HL-60/S4 treated with phorbol 12-myristate 13-acetate at 8.2 ng/mL for 4 days and 3 days (cell line): ENCODE results near the gene VCPKMT.

ENCODE experiments used
- in situ Hi-C: fragments of 300-500 bp; cut with MboI; formaldehyde crosslinking; loops from 2 replicates; pipeline ENCODE4 v1.15.0; 2022; ENCODE audit warnings: low sequenced_read_pairs

VCPKMT gene

GRCh38 chr14:50116181-50116956 is at the start of gene VCPKMT:
Gene VCPKMT (minus strand): TSS chr14:50116572. CDS start chr14:50116552, 20 bp downstream.
- in situ Hi-C loops = loop anchor here (25.0 kb wide), 1 partner anchor 254 kb away; the partner anchor contains the start of gene NEMF

DNA sequence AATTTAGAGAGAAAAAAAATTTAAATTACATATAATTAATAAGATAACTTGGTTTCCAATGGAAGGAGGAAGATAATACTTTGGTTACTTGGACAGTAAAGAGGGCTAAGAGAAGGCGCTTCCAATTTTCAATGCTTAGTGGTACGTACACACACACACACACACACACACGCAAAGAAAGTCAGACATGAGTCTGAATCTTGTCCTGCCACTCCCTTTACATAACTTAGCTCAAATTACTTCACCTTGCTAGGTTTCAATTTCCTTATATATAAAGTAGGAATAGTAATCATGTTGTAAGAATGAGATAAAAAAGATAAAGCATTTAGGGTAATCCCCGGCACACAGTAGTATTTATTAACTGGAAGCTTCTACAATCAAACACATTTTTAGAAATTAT is 39.7 kb upstream of the VCPKMT start:
- in situ Hi-C loops = no loop called here

- in situ Hi-C loops = no loop called here
Observed at GRCh38 chr14:50148799-50149198, 32.4 kb upstream of the VCPKMT start.

DNA sequence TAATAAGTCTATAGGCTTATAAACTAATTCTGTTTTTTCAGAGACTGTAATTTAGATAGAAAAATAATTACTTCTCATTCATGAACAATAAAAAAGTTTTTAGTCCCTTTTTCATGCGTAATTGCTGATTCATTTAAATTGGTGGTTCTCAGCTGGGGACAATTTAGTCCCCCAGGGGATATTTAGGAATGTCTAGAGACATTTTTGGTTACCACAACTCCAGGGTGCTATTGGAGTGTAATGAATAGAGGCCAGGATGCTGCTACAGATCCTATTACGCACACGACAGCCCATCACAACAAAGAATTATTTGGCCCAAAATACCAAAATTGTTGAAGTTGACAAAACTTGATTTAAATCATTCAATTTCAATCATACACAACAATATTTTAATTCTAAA is 22.8 kb upstream of the VCPKMT start:
- in situ Hi-C loops = no loop called here

- in situ Hi-C loops = no loop called here
Observed at GRCh38 chr14:50127802-50128201, 11.4 kb upstream of the VCPKMT start.

DNA sequence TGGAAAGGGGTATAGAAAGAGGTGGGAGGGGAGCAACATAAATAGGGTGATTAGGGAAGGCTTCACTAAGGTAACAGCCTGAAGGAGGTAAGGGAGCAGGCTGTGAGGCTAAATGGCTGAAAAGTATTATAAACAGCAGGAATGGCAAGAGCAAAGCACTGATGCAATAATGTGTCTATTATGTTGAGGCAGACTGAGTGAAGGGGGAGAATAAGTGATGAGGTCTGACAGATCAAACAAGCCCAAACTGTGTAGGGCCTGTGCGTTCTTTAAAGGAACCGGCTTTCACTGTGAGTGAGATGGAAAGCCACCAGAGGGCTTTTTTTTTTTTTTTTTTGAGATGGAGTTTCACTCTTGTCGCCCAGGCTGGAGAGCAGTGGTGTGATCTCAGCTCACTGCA is 6.7 kb upstream of the VCPKMT start:
- in situ Hi-C loops = loop anchor here (25.0 kb wide), 1 partner anchor 261 kb away; the partner anchor contains the start of gene NEMF

DNA sequence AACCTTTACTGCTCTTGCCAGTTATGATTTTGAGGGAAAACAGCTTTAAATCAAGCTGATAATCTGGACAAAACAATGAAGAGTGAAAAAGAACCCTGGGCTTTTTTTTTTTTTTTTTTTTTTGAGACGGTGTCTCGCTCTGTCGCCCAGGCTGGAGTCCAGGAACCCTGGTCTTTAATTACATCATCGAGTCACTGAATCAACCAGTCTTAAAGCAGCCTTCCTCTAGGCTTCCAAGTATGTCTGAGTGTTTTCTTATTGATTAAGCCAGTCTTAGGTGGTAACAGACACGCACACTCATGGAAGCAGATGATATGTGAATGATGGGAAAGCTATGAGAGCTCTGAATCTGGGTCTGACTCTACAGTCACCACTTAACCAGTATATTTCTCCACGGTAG is 5.9 kb upstream of the VCPKMT start:
- in situ Hi-C loops = loop anchor here (25.0 kb wide), 1 partner anchor 260 kb away; the partner anchor contains the start of gene NEMF

- in situ Hi-C loops = loop anchor here (25.0 kb wide), 1 partner anchor 259 kb away; the partner anchor contains the start of gene NEMF
Observed at GRCh38 chr14:50121486-50121885, 5.1 kb upstream of the VCPKMT start.

GRCh38 chr14:50117456-50117855 is 1.1 kb upstream of the VCPKMT start:
- in situ Hi-C loops = loop anchor here (25.0 kb wide), 1 partner anchor 255 kb away; the partner anchor contains the start of gene NEMF

- in situ Hi-C loops = loop anchor here (25.0 kb wide), 1 partner anchor 255 kb away; the partner anchor contains the start of gene NEMF
Observed at GRCh38 chr14:50116966-50117365, 594 bp upstream of the VCPKMT start.

DNA sequence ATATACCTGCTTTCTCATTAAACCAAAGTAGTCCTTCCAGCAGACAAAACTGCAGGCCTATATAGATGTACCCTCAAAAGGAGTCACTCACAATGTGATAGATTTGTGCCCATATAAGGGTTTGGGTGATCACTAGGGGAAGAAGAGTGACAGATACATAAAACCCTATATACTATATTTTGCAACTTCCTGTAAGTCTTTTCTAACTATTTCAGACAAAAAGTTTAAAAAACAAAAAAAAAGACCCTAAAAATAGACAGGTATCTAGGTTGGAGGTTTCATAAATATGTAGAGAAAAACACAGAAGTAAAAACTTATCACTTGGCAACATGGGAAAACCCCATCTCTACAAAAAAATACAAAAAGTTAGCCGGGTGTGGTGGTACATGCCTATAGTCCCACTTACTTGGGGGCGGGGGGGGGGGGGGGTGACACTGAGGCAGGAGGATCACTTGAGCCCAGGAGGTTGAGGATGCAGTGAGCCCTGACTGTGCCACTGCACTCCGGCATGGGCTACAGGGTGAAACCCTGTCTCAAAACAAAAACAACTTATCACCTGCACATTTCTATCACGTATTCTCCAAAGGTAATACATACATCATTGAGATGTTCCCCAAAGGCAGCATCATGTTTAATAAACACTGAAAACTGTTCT is 2.9 kb downstream of the VCPKMT start:
- in situ Hi-C loops = loop anchor here (25.0 kb wide), 1 partner anchor 251 kb away; the partner anchor contains the start of gene NEMF

DNA sequence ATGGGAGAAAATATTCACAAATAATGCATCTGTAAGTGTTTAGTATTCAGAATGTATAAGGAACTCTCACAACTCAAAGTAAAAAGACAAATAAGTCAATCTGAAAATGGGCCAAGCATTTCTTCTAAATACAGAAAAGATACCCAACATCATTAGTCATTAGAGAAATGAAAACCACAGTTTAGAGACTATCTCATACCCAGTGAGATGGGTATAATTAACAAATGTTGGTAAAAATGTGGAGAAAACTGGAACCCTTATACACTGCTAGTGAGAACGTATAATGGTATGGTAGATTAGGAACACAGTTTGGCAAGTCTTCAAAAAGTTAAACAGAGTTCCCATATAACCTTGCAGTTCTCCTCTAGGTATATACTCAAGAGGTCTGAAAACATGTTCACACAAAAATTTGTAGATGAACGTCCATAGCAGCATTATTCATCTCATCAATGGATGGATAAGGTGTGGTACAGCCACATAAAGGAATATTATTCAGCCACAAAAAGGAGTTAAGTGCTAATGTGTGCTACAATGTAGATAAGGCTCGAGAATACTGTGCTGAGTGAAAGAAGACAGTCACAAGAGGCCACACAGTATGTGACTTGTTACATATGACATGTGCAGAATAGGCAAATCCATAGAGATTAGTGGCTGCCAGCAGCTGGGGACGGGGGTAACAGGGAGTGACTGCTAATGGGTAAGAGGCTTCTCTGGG is 5.9 kb downstream of the VCPKMT start:
- in situ Hi-C loops = loop anchor here (25.0 kb wide), 1 partner anchor 248 kb away; the partner anchor contains the start of gene NEMF

- in situ Hi-C loops = loop anchor here (25.0 kb wide), 1 partner anchor 247 kb away; the partner anchor contains the start of gene NEMF
Observed at GRCh38 chr14:50109342-50109741, 7.0 kb downstream of the VCPKMT start.

DNA sequence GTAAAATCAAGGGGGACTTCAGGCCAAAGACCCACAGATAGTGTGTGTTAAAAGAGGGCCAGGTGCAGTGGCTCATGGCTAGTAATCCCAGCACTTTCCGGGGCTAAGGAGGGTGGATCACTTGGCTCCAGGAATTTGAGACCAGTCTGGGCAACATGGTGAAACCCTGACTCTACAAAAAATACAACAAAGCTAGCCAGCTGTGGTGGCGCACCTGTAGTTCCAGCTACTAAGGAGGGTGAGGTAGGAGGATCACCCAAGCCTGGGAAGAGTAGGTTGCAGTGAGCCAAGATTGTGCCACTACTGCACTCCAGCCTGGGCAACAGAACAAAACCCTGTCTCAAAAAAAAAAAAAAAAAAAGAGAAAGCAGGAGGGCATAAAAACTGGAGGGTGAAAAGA is 8.5 kb downstream of the VCPKMT start:
- in situ Hi-C loops = loop anchor here (25.0 kb wide), 1 partner anchor 246 kb away; the partner anchor contains the start of gene NEMF

- in situ Hi-C loops = loop anchor here (25.0 kb wide), 1 partner anchor 244 kb away; the partner anchor contains the start of gene NEMF
Observed at GRCh38 chr14:50106178-50106577, 10.2 kb downstream of the VCPKMT start.

DNA sequence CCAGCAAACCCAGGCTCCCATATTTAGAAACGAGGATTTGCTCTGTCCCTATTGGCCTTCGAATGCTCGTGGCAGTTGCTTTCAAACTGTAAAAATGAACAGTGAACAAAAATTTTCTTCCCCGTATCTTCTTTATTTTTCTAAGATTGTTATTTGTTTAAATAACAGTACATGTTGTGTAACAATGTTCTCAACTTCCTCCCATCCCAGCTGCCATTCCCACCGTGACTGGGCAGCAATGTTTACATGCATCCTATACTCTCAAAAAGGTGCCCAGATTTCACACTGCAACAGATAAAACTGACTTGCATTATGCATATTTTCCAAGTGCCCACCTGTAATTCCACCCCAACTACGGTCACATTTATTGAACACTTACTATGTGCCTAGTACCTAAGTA is 12.8 kb downstream of the VCPKMT start:
- in situ Hi-C loops = loop anchor here (25.0 kb wide), 1 partner anchor 241 kb away; the partner anchor contains the start of gene NEMF

GRCh38 chr14:50101417-50101816 is 15.0 kb downstream of the VCPKMT start:
- in situ Hi-C loops = loop anchor here (25.0 kb wide), 1 partner anchor 239 kb away; the partner anchor contains the start of gene NEMF

- in situ Hi-C loops = loop anchor here (25.0 kb wide), 1 partner anchor 239 kb away; the partner anchor contains the start of gene NEMF
Observed at GRCh38 chr14:50100805-50101204, 15.6 kb downstream of the VCPKMT start.

DNA sequence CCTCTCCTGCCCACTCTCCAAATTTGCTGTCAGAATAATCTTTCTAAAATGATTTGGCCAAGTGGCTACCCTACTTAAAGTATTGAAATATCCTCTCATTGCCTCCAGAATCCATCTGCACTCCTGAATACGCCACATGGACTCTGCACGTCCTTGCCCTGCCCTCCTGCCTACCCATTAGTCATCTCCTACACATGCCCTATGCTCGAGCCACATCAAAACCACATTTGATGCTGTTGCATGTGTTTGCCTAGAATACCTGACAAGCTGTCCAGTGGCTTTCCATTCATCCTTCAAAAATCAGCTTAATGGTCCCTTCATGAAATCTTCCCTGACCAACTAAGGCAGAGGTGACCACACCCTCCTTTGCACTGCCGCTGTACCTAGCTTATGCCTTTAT is 17.0 kb downstream of the VCPKMT start:
- in situ Hi-C loops = no loop called here

DNA sequence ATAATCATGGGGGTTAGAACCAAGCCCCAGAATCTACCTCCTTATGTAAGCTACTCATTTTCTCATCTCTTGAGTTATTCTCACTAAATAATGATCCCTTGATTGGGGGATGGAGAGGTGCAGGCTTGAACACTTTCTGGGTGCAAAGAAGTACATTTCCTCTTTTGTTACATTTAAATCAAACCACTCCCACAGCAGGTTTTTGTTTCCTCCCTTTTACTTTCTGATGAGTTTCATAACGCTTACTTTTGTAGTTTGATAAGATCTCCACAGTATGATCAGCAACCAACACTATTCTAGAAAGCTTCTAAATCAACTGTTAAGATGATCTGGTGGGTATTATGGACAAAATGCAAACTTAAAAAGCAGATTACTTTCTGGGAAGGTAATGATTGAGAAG is 20.5 kb downstream of the VCPKMT start:
- in situ Hi-C loops = no loop called here
